Adipocyte (in vitro differentiated cells): Measurements from ENCODE around the gene NCCRP1.

Experiments used
- DNase-seq: peaks from one replicate; pipeline ENCODE4 v3.0.0-alpha.2; 2015; ENCODE audit warnings: low read depth
- H3K27me3 ChIP-seq: replicated peaks from 2 replicates; pipeline ENCODE4 v1.7.0; 2013; ENCODE audit warnings: mild to moderate bottlenecking, low read length, moderate library complexity; ENCODE audit not compliant: control insufficient read depth, insufficient read depth
- H3K36me3 ChIP-seq: 2 replicates; pipeline ENCODE4 v1.7.0; 2013; ENCODE audit warnings: low read length, mild to moderate bottlenecking, moderate library complexity; ENCODE audit not compliant: control insufficient read depth, insufficient read depth, severe bottlenecking
- H3K4me1 ChIP-seq: 2 replicates; pipeline ENCODE4 v1.7.0; 2013; ENCODE audit warnings: mild to moderate bottlenecking, low read length, moderate library complexity; ENCODE audit not compliant: control insufficient read depth, insufficient read depth
- H3K4me3 ChIP-seq: 2 replicates; pipeline ENCODE4 v1.7.0; 2013; ENCODE audit warnings: mild to moderate bottlenecking, low read length, moderate library complexity
- H3K9ac ChIP-seq: 2 replicates; pipeline ENCODE4 v1.7.0; 2013; ENCODE audit warnings: mild to moderate bottlenecking, low read length, moderate library complexity
- H3K9me3 ChIP-seq: 2 replicates; pipeline ENCODE4 v1.7.0; 2013; ENCODE audit warnings: mild to moderate bottlenecking, low read length, moderate library complexity; ENCODE audit not compliant: control insufficient read depth

The NCCRP1 gene

GRCh38 chr19:39166571-39167391, 30.0 kb upstream of the NCCRP1 start:
- Histone ChIP-seq H3K4me1 (peaks cover 9% of the 10 kb centered on the region), H3K9me3 (no peaks in the 10 kb centered on the region), H3K27me3 (no peaks in the 10 kb centered on the region), H3K9ac (no peak overlapping the region), H3K36me3 (peaks cover 4% of the 10 kb centered on the region), H3K4me3 (no peak overlapping the region)
- DNase-seq = no peak

DNA sequence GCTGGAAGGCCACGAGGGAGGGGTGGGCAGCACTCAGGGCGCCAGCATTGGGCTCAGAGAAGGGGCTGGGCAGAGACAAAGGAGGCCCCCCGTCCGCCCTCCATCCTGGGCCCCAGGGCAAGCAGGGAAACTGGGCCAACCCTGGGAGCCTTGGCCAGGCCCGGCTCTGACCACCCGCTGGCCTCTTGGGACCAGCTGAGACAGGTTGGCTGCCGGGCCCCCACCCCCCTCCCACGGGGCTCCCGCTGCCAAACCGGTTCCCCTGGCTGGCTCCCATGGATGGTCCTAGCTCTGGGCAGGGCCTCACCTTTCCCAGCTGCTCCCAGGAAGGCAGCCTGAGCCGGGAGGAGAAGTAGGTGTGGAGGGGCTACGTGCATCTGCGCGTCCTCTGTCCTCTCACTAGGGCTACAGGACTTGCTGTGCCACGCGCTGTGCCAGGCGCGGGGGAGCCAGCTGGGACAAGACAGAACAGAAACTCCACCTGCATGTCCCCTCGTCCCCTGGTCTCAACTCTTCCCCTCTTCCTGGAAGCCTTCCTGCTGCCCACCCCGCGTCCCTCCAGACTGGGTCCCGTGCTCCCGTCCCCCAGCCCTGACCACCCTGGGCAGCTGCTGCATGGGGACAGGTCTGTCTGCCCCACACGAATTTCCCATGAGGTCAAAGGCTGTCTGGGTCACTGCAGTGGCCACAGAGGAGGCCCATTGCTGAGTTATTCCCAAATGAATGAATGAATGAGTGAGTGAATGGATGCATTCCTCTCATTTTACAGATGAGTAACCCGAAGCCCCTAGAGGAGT, 29.1 kb upstream of the NCCRP1 start:
- Histone ChIP-seq H3K4me3 (no peak overlapping the region), H3K27me3 (no peaks in the 10 kb centered on the region), H3K9ac (no peak overlapping the region), H3K36me3 (peaks cover 4% of the 10 kb centered on the region), H3K9me3 (no peaks in the 10 kb centered on the region), H3K4me1 (peaks cover 9% of the 10 kb centered on the region)
- DNase-seq = no peak

DNA sequence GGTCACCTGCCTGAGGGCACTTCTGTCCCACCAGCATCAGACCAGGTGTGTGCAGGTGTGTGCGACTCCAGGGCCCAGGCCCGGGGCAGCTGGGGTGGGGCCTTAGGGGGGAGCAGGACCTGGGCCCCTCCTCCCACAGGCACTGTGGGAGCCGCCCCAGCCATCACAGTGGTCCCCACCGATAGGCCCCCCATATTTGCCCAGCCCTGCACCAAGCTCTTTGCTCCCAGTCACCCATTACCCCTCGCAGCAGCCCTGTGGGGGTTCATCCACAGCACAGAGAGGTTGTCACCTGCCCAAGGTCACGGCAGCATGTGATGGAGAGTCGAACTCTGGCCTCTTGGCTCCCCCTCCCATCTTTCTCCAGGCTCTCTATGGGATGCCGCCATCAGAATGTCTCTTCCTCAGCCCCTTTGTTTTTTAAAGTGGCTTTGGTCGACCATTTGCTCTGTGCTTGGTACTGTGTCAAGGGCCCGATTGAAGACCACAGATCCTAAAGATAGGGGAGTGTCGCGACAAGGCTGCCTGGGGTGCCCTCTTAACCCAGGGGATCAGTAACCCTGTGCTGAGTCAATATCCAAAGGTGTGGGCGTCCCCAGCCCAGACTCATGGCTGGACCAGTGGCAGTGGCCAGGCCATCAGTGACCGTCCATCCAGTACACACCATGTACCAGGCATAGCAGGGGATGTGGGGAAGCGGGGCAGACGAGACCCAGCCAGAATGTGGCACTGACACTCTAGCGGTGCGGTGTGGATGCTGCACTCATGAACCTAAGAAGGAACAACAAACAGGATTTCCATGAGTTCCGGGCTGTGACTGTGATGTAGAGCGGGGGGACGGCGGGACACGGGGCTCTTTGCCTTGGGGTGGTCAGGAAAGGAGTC, 28.3 kb upstream of the NCCRP1 start:
- Histone ChIP-seq H3K4me3 (no peak overlapping the region), H3K9ac (no peak overlapping the region), H3K9me3 (no peaks in the 10 kb centered on the region), H3K36me3 (peaks cover 4% of the 10 kb centered on the region), H3K27me3 (no peaks in the 10 kb centered on the region), H3K4me1 (peaks cover 9% of the 10 kb centered on the region)
- DNase-seq = no peak

DNA sequence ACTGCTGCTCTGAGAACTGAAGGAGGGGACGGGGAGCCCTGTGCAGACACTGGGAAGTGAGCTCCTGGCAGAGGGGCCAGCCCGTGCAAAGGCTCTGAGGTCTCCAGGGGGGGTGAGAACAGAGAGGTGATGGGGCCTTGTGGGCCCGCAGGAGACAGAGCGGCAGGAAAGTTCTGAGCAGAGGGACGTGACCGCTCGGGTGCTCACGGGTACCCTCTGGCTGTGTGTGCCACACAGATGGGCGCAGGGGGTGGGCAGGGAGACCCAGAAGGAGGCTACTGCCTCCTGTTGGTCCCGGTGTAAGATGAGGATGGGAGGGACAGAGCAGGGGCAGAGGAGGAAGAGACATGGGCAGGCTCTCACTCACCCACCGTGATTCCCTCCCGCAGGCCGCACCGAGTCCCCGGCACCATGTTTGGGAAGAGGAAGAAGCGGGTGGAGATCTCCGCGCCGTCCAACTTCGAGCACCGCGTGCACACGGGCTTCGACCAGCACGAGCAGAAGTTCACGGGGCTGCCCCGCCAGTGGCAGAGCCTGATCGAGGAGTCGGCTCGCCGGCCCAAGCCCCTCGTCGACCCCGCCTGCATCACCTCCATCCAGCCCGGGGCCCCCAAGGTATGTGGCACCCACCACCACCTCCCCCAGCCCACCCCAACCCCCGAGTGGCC, 27.5 kb upstream of the NCCRP1 start:
- no peak for DNase-seq
- H3K9me3 ChIP-seq = no peaks in the 10 kb centered on the region
- peaks cover 4% of the 10 kb centered on the region for H3K36me3 ChIP-seq

GRCh38 chr19:39170386-39171231, 26.2 kb upstream of the NCCRP1 start:
- Histone ChIP-seq H3K9me3 (no peaks in the 10 kb centered on the region), H3K4me3 (no peak overlapping the region), H3K9ac (no peak overlapping the region), H3K27me3 (no peaks in the 10 kb centered on the region), H3K4me1 (peaks cover 9% of the 10 kb centered on the region), H3K36me3 (peaks cover 4% of the 10 kb centered on the region)
- DNase-seq = no peak

More for the DNA sequence above, 27.5 kb upstream of the NCCRP1 start:
- H3K4me3 ChIP-seq = no peak overlapping the region
- H3K27me3 ChIP-seq = no peaks in the 10 kb centered on the region
- H3K4me1 ChIP-seq = peaks cover 9% of the 10 kb centered on the region
- no peak overlapping the region for H3K9ac ChIP-seq

DNA sequence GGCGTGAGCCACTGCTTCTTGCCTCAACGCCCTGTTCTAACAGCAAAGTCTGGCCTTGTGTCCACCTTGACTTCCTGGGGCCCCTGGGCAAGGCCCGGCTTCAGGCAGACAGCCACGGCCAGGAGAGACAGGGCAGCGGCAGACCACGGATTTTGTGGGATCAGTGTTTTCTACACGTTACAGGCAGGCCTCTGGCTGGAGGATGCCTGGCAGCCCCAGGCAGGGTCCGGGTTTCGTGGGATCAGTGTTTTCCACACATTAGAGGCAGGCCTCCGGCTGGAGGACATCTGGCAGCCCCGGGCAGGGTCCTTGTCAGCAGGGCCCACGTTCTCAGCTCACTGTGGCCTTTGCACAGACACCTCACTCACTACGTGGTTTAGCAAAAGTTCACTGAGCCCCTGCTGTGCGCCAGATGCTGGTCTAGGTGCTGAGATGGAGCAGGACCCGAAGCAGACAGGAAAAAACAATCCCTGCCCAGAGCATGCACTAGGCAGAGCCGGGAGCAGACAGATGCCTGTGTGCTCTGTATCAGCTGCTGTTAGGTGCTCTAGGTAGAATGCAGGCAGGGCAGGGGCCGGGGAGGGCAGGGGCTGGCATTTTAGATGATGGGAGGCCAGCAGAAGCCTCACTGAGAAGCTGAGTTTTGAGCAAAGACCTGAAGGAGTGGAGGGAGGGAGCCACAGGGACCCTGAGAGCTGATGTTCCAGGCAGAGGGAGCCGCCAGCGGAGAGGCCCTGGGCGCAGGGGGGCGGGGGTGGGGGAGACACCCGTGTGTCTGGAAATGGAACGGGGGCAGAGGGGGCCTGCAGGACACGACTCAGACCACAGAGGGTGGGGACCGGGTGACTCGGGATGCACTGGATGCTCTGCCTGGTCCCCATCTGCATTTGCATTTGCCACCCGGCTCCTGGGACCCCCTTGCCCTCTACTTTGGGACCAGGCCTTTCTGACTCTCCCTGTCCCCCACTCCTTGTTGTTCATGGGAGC, 25.0 kb upstream of the NCCRP1 start:
- H3K4me3 ChIP-seq = no peak overlapping the region
- DNase-seq = no peak
- H3K9ac ChIP-seq = no peak overlapping the region
- peaks cover 9% of the 10 kb centered on the region for H3K4me1 ChIP-seq
- peaks cover 4% of the 10 kb centered on the region for H3K36me3 ChIP-seq
- H3K9me3 ChIP-seq = no peaks in the 10 kb centered on the region
- no peaks in the 10 kb centered on the region for H3K27me3 ChIP-seq

- DNase-seq = no peak
- Histone ChIP-seq H3K4me3 (no peak overlapping the region), H3K4me1 (peaks cover 9% of the 10 kb centered on the region), H3K9me3 (no peaks in the 10 kb centered on the region), H3K9ac (no peak overlapping the region), H3K36me3 (peaks cover 4% of the 10 kb centered on the region), H3K27me3 (no peaks in the 10 kb centered on the region)
Observed at GRCh38 chr19:39172700-39173501, 23.9 kb upstream of the NCCRP1 start.

- no peaks in the 10 kb centered on the region for H3K9me3 ChIP-seq
- DNase-seq = no peak
- H3K36me3 ChIP-seq = peaks cover 4% of the 10 kb centered on the region
Observed at GRCh38 chr19:39173502-39173991, 23.2 kb upstream of the NCCRP1 start.

DNA sequence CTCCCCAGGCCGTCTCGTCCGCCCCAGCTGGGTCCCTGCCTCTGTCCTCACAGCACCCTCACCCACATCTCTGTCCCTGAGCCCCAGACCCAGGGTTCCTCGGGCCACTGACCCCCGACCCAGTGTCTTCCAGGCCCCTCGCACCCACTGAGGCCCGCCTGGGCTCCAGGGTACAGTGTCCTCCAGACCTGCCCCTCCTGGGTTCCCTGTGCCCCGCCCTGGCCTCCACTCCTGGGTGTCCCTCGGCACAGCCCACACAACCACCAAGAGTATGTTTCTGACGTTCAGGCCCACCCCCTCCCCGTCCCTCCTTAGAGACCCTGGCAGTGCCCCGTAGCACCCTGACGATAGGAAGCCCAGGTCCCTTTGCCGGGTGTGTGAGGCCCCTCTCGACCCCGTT, 22.6 kb upstream of the NCCRP1 start:
- Histone ChIP-seq H3K9me3 (no peaks in the 10 kb centered on the region), H3K9ac (no peak overlapping the region), H3K4me3 (no peak overlapping the region), H3K27me3 (no peaks in the 10 kb centered on the region), H3K36me3 (peaks cover 4% of the 10 kb centered on the region), H3K4me1 (peaks cover 9% of the 10 kb centered on the region)
- DNase-seq = no peak

More at GRCh38 chr19:39173502-39173991, 23.2 kb upstream of the NCCRP1 start:
- H3K4me1 ChIP-seq = peaks cover 9% of the 10 kb centered on the region
- H3K9ac ChIP-seq = no peak overlapping the region
- no peak overlapping the region for H3K4me3 ChIP-seq
- H3K27me3 ChIP-seq = no peaks in the 10 kb centered on the region
